ENCODE results near the gene RARRES1.

- TF ChIP-seq PRDM10 (tag by site-specific recombination; IDR thresholded peaks at IDR 0.05): no peak
- TF ChIP-seq ZNF274 (IDR thresholded peaks at IDR 0.05; ENCODE audit: low read length): no peak
- no peak for TF ChIP-seq ZNF274 (tag by site-specific recombination; IDR thresholded peaks at IDR 0.05; ENCODE audit: borderline replicate concordance)
- TF ChIP-seq YY1 (tag by site-specific recombination; IDR thresholded peaks at IDR 0.05): no peak
- TF ChIP-seq ZBTB26 (tag by site-specific recombination; optimal IDR thresholded peaks at IDR 0.05): no peak
- TF ChIP-seq ZNF777 (tag by site-specific recombination; IDR thresholded peaks at IDR 0.05; ENCODE audit: borderline replicate concordance): no peak
- TF ChIP-seq CTCF (tag by site-specific recombination; IDR thresholded peaks at IDR 0.05): no peak
- no peak for TF ChIP-seq ZNF121 (tag by site-specific recombination; IDR thresholded peaks at IDR 0.05)
- TF ChIP-seq ZNF311 (tag by site-specific recombination; IDR thresholded peaks at IDR 0.05; ENCODE audit: borderline replicate concordance): no peak
- no peak for TF ChIP-seq ZNF416 (tag by site-specific recombination; IDR thresholded peaks at IDR 0.05)
- TF ChIP-seq ZSCAN5A (tag by site-specific recombination; IDR thresholded peaks at IDR 0.05): no peak
Measured at GRCh38 chr3:158710601-158711000, 21.7 kb downstream of the RARRES1 start.
